HG03060 (cell line): ENCODE results near the gene SPPL2B.

Source experiments
- ATAC-seq: cut with Tn5 transposase; IDR thresholded peaks from one replicate; pipeline ENCODE4 v1.9.1; 2021; ENCODE audit warnings: low read depth, moderate number of reproducible peaks; ENCODE audit not compliant: unreplicated experiment

Gene SPPL2B

DNA sequence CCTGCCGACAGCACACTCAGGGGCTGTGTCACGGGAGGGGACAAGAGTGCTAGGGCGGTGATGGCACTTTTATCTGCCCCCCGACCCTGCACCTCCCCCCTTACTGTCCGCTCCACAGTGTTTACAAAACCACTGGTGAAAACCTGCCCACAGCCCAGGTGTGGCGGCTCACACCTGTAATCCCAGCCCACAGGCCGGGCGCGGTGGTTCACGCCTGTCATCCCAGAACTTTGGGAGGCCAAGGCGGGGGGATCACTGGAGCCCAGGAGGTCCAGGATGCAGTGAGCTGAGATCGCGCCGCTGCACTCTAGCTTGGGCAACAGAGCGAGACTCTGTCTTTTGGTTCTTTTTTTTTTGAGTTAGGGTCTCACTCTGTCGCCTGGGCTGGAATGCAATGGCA lies 32.3 kb upstream of the SPPL2B start:
- no peak for ATAC-seq

- ATAC-seq, result no peak
These were observed 28.0 kb upstream of the SPPL2B start for GRCh38 chr19:2300533-2300932.

GRCh38 chr19:2302319-2303210 lies 25.9 kb upstream of the SPPL2B start:
- no peak for ATAC-seq

GRCh38 chr19:2303211-2303798 lies 25.2 kb upstream of the SPPL2B start:
- ATAC-seq, result no peak

DNA sequence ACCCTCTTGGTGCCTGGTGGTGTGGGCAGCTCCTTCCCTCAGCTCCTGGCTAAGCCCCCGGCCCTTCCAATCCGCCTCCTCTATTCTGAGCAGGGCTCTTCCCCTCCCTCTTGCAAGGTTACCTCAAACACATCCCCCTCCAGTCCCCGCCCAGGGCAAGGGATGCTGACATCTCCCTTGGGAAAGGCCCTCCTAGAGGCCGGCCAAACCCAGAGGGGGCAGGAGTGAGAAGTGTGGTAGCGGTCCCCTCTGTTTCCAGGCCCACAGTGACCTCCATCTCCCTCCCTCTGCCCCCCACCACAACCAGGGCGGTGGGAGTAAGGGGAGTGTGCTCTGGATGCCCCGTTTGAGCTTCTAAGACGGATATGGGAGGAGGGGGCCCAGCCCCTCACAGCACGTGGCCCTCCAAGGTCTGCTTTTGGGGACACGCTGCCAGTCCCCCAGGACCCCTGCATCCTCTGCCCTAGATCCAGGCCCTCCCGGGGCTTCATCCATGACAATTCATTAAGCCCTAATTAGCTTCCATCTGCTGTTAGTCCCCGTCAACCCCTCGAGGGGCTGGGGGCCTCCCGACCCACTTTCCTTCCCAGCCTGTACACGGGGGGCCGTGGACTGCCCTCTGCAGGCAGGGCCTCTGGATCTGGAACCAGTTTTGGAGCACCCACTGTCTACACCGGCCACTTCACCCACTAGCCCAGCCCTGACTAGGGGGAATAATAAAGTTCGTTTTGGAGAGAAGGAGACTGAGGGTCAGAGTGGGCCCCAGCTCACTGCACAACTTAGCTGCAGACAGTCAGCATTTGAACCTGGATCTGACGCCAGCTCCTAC lies 22.8 kb upstream of the SPPL2B start:
- ATAC-seq, result no peak

DNA sequence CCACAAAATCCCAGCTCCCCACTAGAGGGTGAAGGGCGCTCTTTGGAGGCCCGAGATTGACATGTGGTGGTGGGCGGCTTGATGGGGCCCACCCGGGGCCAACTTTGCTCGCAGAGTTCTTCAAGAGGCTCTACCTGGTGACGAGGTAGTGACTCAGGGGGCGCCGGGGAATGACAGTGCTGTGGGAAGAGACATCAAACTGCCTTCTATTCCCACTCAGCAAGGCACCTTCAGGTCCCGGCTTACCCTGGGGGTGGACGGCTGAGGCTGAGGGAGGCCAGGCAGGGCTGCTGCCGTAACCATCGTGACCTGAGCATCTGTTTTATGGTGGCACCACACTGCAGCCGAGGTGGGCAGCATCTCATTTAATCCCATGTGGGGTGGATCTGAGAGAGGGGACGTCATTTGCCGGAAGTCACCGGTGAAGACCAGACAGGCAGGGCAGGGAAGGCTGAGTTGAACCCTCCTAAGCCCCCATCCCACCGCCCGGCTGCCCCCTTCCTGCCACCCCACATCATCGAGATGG lies 22.1 kb upstream of the SPPL2B start:
- ATAC-seq, result no peak

DNA sequence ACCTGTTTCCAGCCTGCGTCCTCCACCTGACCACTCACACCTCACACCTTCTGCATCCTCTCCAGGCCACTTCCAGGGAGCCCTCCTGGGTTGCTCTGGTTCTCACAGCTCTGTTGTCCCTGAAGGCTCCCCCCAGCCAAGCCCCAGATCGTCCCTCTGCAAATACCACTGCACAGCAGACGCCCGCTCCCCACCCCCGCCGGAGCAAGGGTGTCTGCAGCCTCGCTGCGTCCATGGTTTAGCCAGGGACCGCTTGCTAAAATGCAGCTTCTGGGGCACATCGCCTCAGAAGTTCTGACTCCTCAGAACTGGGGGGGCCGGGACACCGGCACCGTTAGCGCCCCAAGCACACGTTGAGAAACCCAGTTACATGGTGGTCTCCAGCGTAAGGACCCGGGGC lies 21.5 kb upstream of the SPPL2B start:
- ATAC-seq, result no peak

DNA sequence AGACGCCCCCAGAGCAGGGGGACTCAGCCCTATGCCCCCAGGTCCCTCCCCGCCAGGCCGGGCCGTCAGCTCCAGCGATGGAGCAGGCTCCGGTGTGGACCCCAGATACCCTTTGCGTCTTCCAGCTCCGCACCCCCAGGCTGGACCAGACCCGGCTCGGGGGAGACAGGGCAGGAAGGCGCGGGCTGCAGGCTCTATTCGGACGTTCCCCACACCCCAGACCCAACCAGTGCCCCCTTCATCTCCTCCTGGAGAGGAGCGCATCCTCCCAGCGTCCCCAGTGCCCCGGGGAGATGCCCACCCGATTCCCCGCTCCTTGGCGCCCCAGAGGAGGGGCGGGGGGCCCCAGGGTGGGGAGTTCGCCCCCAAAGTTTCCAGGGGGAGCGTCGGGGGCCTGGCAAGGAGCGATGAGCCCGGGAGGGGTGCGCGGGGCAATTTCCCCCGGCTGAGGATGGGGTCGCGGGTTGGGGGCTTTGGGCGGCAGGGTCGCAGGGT lies 20.9 kb upstream of the SPPL2B start:
- ATAC-seq, result no peak

DNA sequence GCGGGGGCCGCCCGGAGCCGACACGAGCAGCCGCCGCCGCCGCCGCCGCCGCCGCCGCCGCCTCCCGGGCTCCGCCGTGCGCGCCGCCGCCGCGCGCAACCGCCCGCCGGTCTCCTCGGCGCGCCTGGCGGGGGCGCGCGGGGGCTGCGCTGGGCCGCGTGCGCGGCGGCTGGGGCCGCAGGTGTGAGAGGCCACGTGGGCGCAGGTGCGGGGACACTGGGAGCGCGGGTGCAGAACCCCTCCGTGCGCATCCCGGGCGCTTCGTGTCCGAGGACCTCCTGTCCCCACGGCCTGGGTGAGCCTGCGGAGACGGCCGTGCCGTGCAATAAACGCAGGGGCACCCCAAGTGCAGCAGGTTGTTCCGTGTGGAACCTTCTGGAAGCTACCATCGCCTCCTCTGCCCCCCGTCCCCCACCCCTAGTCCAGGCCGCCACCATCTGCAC lies 20.3 kb upstream of the SPPL2B start, which contains the start of gene LINGO3:
Gene LINGO3 (minus strand): TSS at position 41 of the 443 bp plus-strand sequence. CDS start 16,378 bp downstream, outside the sequence.
- ATAC-seq, result no peak

DNA sequence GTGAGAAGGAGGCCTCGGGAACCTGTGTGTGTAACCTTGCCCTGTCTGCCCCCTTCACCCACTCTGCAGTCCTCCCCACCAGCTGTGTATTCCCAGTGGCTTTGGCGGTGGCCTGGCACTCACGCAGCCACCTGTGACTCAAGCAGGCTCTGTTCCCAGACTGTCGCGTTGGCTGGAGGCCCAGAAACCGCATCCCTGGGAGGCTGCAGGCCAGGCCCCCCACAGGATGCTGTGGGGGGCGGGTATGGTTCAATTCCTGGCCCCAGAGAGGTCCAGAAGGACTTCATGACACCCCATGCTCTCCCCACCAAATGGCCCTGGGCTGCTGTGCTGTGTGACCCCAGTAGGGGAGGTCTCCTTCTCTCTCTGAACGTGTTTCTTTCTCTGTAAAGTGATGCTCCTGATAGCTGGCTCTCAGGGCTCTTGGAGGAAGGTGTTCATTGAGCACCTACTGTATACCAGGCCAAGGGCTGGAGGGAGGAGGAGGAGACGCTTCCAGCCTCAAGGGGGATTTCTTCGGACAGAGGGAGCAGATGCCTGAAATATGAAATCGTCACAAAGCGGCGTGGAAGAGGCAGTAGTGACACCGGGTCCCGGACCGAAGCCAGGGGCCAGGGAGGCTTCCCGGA lies 18.6 kb upstream of the SPPL2B start:
- no peak for ATAC-seq

GRCh38 chr19:2311093-2311492 lies 17.4 kb upstream of the SPPL2B start:
- ATAC-seq, result no peak

GRCh38 chr19:2312820-2313501 lies 15.5 kb upstream of the SPPL2B start:
- no peak for ATAC-seq

- no peak for ATAC-seq
These were observed 13.2 kb upstream of the SPPL2B start for GRCh38 chr19:2315121-2315817.

GRCh38 chr19:2315818-2316353 lies 12.6 kb upstream of the SPPL2B start:
- no peak for ATAC-seq

DNA sequence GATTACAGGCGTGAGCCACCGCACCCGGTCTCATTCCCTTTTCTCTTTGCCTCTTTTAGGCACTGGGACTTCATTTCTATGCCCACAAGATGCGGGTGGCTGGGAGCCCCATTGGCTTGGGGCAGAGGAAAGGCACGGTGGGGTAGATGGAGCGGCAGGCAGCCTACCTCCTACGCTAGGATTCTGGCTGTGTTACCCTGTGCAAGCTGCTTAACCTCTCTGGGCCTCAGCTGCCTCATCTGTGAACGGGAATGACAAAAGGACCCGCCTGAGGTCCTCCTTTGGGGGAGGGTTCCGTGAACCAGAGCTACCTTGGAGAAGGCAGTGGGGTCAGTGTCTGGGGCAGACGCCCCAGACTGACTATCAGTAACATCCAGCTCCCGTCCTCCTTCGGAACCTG lies 11.2 kb upstream of the SPPL2B start:
- ATAC-seq, result no peak

- ATAC-seq, result no peak
These were observed 10.7 kb upstream of the SPPL2B start for GRCh38 chr19:2317756-2318155.

GRCh38 chr19:2318923-2319322 lies 9.6 kb upstream of the SPPL2B start:
- no peak for ATAC-seq

DNA sequence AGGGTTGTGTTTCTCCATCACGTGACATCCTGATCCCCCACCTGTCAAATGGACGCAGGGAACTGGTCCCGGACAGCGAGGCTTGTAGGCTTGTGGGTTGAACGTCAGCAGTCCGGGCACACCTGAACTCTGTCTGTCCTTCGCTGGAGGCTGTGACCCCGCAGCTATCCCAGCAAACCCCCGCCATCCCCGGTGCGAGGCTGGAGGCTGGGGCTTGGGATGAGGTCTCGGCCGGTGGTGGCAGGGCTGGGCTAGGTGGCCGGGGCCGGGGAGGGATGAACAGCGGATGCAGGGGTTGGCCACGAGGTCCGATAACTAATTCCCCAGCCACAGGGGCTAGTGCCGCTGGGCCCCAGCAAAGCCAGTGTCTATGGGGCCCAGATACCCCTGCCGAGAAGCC lies 8.9 kb upstream of the SPPL2B start:
- ATAC-seq, result no peak

GRCh38 chr19:2320049-2320448 lies 8.4 kb upstream of the SPPL2B start:
- ATAC-seq, result no peak
